Immature natural killer cell (primary cell): ENCODE measurements around the gene MGAM2. TPM values are rescaled to one million over a fixed set of nuclear protein-coding genes. Genes with fewer than 3 reads are reported as not detected.
A peak's percentile ranks its signal among the peaks of the same experiment; 100 is the strongest.
"Not testable (repeated sequence)": the region's sequence is repeated elsewhere in the genome, so short reads cannot be mapped to it uniquely, and the experiment has no call there.

ENCODE experiments used
- DNase-seq, 3 donors: peaks; one replicate each; pipeline ENCODE4 v3.0.0; 2022; ENCODE audit warnings: mixed read lengths in 1 of 3
- H3K27ac Mint-ChIP-seq, 6 donors: one replicate each; pipeline ENCODE4 v1.8.0; 2020; ENCODE audit warnings: mixed read lengths in 6 of 6, mild to moderate bottlenecking in 5 of 6, inconsistent platforms in 4 of 6, moderate library complexity in 3 of 6
- H3K27me3 Mint-ChIP-seq, 3 donors: one replicate each; pipeline ENCODE4 v1.8.0; 2020 to 2021; ENCODE audit warnings: low read depth in 3 of 3, mild to moderate bottlenecking in 3 of 3, mixed read lengths in 3 of 3, moderate library complexity in 3 of 3, inconsistent platforms in 1 of 3
- H3K36me3 Mint-ChIP-seq, 3 donors: one replicate each; pipeline ENCODE4 v1.8.0; 2020; ENCODE audit warnings: mixed read lengths in 3 of 3, inconsistent platforms in 2 of 3, mild to moderate bottlenecking in 2 of 3
- H3K4me1 Mint-ChIP-seq, 2 donors: one replicate each; pipeline ENCODE4 v1.8.0; 2020; ENCODE audit warnings: inconsistent platforms in 2 of 2, mild to moderate bottlenecking in 2 of 2, mixed read lengths in 2 of 2, moderate library complexity in 1 of 2
- H3K4me3 Mint-ChIP-seq, 5 donors: one replicate each; pipeline ENCODE4 v1.8.0; 2020; ENCODE audit warnings: mild to moderate bottlenecking in 5 of 5, mixed read lengths in 5 of 5, inconsistent platforms in 3 of 5, moderate library complexity in 3 of 5
- H3K9me3 Mint-ChIP-seq, 6 donors: one replicate each; pipeline ENCODE4 v1.8.0; 2020; ENCODE audit warnings: mild to moderate bottlenecking in 6 of 6, mixed read lengths in 6 of 6, inconsistent platforms in 4 of 6, moderate library complexity in 3 of 6
- polyA plus RNA-seq, 3 donors: library from polyadenylated mRNA; unstranded; fragments of 300-500 nt; fragmentation: Illumina TruSeq; gene quantifications; one replicate each; pipeline ENCODE4 v1.2.3, GENCODE V29; 2021

The MGAM2 gene
- under 1 TPM in 1 of 3 donors, not detected in 2; 0.10 TPM for polyA plus RNA-seq

DNA sequence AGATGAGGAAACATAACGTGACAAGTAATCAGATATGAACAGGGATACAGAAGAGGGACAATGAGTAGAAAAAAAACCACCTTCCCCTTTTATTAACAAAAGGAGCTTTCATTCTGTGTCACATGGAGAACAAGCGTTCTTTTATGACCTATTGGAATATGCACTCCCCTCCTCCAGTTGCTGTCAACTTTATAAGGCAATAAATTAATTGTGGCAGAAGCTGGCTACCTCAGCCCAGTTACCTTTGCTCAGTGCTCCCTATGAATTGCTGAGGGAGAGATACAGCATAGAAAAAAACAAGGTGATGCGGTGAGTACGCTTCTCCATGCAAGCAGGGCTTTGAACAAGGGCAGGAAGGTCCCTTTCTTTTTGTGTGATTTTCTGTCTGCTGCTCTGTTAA is at the start of gene MGAM2:
TSS of gene MGAM2 (plus strand) at position 220 of the 400 bp plus-strand sequence. CDS start 5,156 bp downstream, outside the sequence.
- H3K9me3 Mint-ChIP-seq = peaks cover 0 to 2% (median 0%) of the 10 kb centered on the region in 6 donors
- no peak within 1 kb of the TSS for H3K4me3 Mint-ChIP-seq
- no peaks in the 10 kb centered on the region for H3K36me3 Mint-ChIP-seq
- no peaks in the 10 kb centered on the region for H3K4me1 Mint-ChIP-seq
- DNase-seq = no peak
- H3K27me3 Mint-ChIP-seq = peaks cover 0 to 8% (median 5%) of the 10 kb centered on the region in 3 donors
- no peak within 1 kb of the TSS for H3K27ac Mint-ChIP-seq

DNA sequence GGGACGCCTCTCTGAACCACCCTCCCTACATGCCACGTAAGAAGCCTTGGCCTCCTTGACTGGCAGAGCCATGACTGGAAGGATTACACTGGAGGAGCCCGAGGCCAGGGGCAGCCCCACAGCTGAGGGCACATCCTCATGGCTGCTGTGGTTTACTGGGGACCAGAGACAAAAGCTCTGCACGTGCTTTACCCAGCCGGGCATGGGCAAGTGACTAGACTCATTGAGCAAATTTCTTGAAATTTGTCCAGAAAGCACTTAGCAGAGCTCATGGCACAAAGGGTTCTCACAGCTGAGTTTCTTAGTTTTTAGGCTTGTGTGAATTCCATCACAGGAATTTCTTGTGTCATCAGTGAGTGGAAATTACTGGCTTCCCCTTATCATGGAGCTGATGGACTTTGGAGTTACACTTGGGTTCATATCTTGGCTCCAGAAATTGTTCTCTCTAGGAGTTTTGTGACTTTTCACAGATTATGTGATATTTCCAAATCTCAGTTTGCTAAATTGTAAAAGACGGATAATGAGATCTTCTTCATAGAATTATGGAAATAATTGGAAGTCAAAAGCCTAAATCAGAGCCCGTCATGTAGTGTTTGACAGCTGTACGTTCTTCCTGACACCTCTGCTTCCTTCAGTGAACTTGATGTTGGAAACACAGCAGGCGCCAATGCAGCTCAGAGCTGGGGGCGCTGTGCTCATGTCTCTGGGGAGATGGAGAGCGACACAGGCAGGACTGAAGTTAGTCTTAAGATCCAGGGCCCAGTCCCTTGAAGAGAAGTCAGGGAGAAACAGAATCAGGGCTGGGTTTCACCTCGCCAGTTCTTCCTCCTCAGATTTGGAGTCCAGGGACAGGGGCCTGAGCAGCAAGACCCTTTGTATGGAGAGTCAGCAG is 47.7 kb upstream of the MGAM2 start:
- Mint-ChIP-seq H3K27ac (no peak overlapping the region), H3K4me3 (no peak overlapping the region), H3K9me3 (peaks cover 0 to 2% (median 0%) of the 10 kb centered on the region in 6 donors), H3K27me3 (peaks cover 0 to 4% (median 3%) of the 10 kb centered on the region in 3 donors), H3K4me1 (no peaks in the 10 kb centered on the region), H3K36me3 (peaks cover 0 to 28% (median 20%) of the 10 kb centered on the region in 3 donors)
- DNase-seq = no peak

DNA sequence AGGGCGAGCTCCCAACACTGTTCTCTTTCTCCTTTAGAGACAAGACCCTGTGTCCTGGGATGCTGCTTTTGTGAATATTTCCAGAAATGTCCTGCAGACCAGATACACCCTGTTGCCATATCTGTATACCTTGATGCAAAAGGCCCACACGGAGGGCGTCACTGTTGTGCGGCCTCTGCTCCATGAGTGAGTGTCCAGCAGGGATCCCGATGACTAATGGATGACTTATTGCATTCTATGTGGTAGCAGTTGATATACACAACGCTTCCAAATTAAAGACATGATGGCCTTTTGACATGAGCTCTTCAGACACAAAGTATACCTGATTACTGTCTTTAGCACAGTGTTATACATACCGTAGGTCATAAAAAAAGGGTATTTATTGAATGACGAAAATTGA is 45.0 kb upstream of the MGAM2 start:
- Mint-ChIP-seq H3K36me3 (peaks cover 0 to 16% (median 13%) of the 10 kb centered on the region in 3 donors), H3K9me3 (no peaks in the 10 kb centered on the region), H3K4me1 (no peaks in the 10 kb centered on the region), H3K4me3 (no peak overlapping the region), H3K27me3 (peaks cover 2 to 4% (median 3%) of the 10 kb centered on the region in 3 donors), H3K27ac (no peak overlapping the region)
- DNase-seq = no peak

DNA sequence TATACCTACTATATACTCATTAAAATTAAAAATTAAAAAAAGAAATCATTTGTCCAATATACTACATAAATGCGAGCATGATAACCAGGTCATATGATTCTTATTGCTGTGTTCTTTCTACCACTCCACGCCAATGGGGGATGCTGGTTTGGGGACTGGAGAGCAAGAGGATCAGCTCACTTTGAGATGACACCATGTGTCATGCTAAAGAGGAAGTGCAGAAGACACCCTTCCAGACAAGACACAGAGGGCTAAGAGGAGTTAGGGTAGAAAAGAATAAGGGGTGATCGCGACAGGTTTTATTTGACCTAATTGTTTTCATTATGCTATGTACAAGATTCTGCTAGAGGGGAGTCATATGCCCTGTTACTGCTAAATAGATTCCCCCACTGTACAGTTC is 33.8 kb upstream of the MGAM2 start:
- Mint-ChIP-seq H3K27me3 (peaks cover 0 to 8% (median 2%) of the 10 kb centered on the region in 3 donors), H3K36me3 (peaks cover 0 to 23% (median 9%) of the 10 kb centered on the region in 3 donors), H3K4me1 (no peaks in the 10 kb centered on the region), H3K9me3 (no peaks in the 10 kb centered on the region), H3K4me3 (no peak overlapping the region), H3K27ac (no peak overlapping the region)
- DNase-seq = no peak

DNA sequence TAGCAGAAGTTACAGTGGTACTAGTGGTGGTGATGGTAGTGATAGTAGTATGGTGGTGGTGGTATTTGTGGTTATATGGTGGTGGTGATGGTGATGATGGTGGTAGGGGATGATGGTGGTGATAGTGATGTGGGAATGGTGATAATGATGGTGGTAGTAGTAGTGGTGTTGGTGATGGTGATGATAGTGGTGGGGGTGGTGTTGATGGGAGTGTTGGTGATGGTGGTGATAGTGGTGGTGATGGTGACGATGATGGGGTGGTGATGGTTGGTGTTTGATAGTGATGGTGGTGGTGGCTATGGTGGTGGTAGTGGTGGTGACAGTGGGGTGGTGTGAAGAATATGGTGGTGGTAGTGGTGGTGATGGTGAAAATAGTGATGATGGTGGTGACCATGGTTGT is 27.9 kb upstream of the MGAM2 start:
- Mint-ChIP-seq H3K4me3 (no peak overlapping the region), H3K4me1 (no peaks in the 10 kb centered on the region), H3K27me3 (peaks cover 2 to 9% (median 6%) of the 10 kb centered on the region in 3 donors), H3K9me3 (peaks cover 0 to 1% (median 0%) of the 10 kb centered on the region in 6 donors), H3K36me3 (peaks cover 0 to 15% (median 6%) of the 10 kb centered on the region in 3 donors), H3K27ac (peak overlapping the region in 4 of 6 donors; percentile 1 to 70 (median 28))
- DNase-seq = no peak

DNA sequence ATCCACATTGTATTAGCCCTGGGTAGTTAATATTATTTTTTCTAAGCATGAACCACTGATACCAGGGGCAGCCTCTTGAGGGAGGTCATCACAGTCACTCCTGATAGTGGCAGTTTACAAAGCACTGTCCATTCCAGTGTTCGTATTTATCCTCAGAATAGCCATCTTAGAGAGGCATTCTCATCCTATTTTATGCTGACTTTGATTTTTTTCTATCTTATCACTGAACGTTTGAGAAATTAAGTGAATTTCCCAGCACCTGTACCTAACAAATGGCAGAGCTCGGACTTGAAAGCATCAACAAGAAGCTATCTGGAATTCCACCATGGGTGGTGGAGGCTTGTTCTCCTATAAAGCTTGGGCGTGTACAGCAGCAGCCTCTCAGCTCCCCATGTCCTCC is 26.1 kb upstream of the MGAM2 start:
- no peaks in the 10 kb centered on the region for H3K4me1 Mint-ChIP-seq
- peaks cover 0 to 1% (median 0%) of the 10 kb centered on the region in 6 donors for H3K9me3 Mint-ChIP-seq
- H3K36me3 Mint-ChIP-seq = peaks cover 0 to 9% (median 6%) of the 10 kb centered on the region in 3 donors
- H3K27ac Mint-ChIP-seq = no peak overlapping the region
- no peak for DNase-seq
- H3K4me3 Mint-ChIP-seq = no peak overlapping the region
- peaks cover 2 to 9% (median 6%) of the 10 kb centered on the region in 3 donors for H3K27me3 Mint-ChIP-seq

DNA sequence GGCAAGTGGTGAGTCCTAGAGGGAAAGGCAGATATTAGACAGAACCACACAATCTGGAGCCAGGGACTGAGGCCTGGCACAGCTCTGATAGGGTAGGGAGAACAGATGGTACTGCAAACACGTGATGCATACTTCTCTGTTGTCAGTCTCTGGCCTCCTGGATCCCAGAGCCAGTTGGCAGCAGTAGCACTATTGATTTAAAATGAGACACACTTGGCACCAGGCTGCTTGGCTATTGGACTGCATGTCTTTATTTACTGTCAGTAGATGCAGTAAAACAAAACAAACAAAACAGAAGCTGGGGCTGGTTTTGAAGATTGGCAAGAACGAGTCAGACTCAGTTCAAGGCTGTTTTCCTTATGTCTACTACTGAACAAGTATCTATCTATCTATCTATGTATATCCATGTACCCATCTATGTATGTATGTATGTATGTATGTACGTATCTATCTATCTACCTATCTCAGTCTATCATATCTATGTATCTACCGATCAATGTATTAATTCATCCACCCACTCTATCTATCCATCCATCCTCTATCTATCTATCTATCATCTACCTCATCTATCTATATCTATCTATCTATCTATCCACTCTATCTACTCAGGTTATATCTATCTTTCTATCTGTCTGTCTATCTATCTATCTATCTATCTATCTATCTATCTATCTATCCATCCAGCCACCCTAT is 23.4 kb upstream of the MGAM2 start:
- DNase-seq = no peak
- peaks cover 0 to 6% (median 4%) of the 10 kb centered on the region in 3 donors for H3K27me3 Mint-ChIP-seq
- H3K27ac Mint-ChIP-seq = no peak overlapping the region
- H3K9me3 Mint-ChIP-seq = peaks cover 0 to 1% (median 0%) of the 10 kb centered on the region in 6 donors
- H3K4me1 Mint-ChIP-seq = no peaks in the 10 kb centered on the region
- peaks cover 0 to 3% (median 0%) of the 10 kb centered on the region in 3 donors for H3K36me3 Mint-ChIP-seq
- H3K4me3 Mint-ChIP-seq = no peak overlapping the region

DNA sequence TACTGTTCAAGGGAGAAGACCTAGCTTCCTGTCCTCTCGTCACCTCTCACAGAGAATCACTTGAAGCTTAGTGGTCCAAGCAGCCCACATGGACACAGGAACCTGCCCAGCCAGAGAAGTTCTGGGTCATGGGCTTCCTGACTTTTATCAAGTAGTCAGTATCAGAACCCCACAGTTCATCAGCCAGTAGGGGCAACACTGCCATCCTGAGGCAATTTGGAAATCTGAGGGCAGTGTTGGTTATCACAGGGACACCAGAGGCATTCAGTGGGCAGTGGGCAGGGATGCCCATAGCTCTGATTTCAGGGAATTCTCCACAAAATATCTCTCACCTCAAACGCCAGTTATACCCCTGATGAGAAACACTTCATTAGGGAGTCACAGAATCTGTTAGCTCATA is 22.5 kb upstream of the MGAM2 start:
- Mint-ChIP-seq H3K9me3 (peaks cover 0 to 1% (median 0%) of the 10 kb centered on the region in 6 donors), H3K4me3 (no peak overlapping the region), H3K27ac (no peak overlapping the region), H3K36me3 (peaks cover 0 to 3% (median 0%) of the 10 kb centered on the region in 3 donors), H3K27me3 (peaks cover 0 to 2% (median 1%) of the 10 kb centered on the region in 3 donors), H3K4me1 (no peaks in the 10 kb centered on the region)
- DNase-seq = no peak

DNA sequence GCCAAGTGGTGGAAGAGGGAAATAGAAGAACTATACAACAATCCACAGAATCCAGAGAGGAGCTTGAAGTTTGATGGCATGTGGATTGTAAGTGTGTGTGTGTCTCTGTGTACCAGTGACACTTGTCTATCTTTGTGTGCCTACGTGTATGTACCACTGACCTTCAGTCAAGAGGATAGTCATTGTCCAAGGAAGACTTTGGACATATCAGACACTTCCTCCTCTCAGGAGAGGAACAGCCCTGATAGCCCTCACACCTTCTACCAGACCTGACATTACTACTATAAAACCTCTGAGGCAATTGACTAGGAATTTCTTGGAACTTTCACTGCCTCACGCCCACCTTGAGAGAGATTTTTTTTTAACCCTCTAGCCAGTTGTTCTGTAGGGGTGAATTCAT is 19.6 kb upstream of the MGAM2 start:
- no peak for DNase-seq
- Mint-ChIP-seq H3K4me1 (no peaks in the 10 kb centered on the region), H3K27me3 (peaks cover 0 to 5% (median 2%) of the 10 kb centered on the region in 3 donors), H3K4me3 (no peak overlapping the region), H3K27ac (no peak overlapping the region), H3K36me3 (peaks cover 0 to 13% (median 0%) of the 10 kb centered on the region in 3 donors), H3K9me3 (peaks cover 0 to 1% (median 0%) of the 10 kb centered on the region in 6 donors)

DNA sequence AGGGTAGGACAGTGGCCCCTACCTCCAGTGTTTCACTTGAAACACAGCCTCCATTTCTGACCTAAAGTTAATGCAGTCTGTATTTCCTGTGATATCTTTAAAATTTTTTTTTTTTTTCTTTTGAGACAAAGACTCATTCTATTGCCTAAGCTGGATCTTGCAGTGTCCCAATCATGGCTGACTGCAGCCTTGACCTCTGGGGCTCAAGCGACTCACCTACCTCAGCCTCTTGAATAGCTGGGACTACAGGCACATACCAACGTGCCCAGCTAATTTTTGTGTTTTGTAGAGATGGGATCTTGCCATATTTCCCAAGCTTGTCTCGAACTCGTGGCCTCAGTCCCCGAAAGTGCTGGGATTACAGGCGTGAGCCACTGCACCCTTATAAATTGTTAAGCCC is 16.7 kb upstream of the MGAM2 start:
- H3K4me3 Mint-ChIP-seq = no peak overlapping the region
- DNase-seq = no peak
- H3K36me3 Mint-ChIP-seq = peaks cover 0 to 17% (median 0%) of the 10 kb centered on the region in 3 donors
- H3K4me1 Mint-ChIP-seq = peaks cover 15 to 27% of the 10 kb centered on the region in 2 donors
- H3K9me3 Mint-ChIP-seq = peaks cover 0 to 2% (median 0%) of the 10 kb centered on the region in 6 donors
- H3K27me3 Mint-ChIP-seq = peaks cover 0 to 4% (median 4%) of the 10 kb centered on the region in 3 donors
- H3K27ac Mint-ChIP-seq = no peak overlapping the region

DNA sequence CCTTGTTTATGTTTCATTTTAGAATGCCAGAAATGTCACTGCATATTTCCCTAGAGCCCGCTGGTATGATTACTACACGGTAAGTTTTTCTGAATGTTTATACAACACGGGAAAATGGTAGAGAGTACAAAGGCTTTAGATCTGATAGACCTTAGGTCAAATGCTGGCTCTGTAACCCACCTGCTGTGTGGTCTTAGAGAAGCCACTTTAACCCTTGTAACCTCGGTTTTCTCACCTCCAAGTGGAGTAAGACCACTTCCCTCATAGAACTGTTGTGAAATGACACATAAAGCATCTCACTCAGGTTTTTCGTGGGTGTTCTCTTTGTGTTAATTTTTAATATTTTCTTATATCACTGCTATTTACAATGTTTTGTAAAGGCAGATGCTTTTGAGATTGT is 13.9 kb upstream of the MGAM2 start:
- Mint-ChIP-seq H3K4me1 (peaks cover 22 to 36% of the 10 kb centered on the region in 2 donors), H3K27ac (peak overlapping the region in 1 of 6 donors; percentile 37), H3K36me3 (peaks cover 0 to 24% (median 0%) of the 10 kb centered on the region in 3 donors), H3K9me3 (peaks cover 0 to 2% (median 0%) of the 10 kb centered on the region in 6 donors), H3K4me3 (peak overlapping the region in 3 of 5 donors; percentile 1 to 62 (median 5)), H3K27me3 (peaks cover 2 to 4% (median 4%) of the 10 kb centered on the region in 3 donors)
- peak in 2 of 3 donors; percentile 6 to 29 for DNase-seq

DNA sequence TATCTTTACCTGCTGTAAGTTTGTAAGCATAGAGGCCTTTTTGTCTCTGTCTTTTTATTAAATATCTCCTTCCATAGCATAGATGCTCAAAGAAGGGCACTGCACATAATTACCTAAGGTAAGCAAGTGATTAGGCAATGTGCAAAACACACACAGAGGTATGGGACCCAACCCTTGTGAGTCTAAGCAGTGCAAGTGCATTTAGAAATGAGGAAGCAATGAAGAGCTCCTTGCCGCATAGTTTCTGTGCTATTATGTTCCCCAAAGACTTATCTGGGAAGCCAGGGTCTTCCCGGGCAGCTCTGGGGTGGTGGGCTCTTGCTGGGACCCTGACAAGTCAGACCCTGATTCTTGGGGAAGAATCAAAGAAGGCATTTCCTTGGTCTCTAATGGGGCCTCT is 13.5 kb upstream of the MGAM2 start:
- Mint-ChIP-seq H3K4me1 (peaks cover 22 to 40% of the 10 kb centered on the region in 2 donors), H3K4me3 (peak overlapping the region in 2 of 5 donors; percentile 21 to 62), H3K36me3 (peaks cover 0 to 28% (median 0%) of the 10 kb centered on the region in 3 donors), H3K27me3 (peaks cover 2 to 4% (median 4%) of the 10 kb centered on the region in 3 donors), H3K27ac (no peak overlapping the region), H3K9me3 (peaks cover 0 to 2% (median 0%) of the 10 kb centered on the region in 6 donors)
- no peak for DNase-seq

DNA sequence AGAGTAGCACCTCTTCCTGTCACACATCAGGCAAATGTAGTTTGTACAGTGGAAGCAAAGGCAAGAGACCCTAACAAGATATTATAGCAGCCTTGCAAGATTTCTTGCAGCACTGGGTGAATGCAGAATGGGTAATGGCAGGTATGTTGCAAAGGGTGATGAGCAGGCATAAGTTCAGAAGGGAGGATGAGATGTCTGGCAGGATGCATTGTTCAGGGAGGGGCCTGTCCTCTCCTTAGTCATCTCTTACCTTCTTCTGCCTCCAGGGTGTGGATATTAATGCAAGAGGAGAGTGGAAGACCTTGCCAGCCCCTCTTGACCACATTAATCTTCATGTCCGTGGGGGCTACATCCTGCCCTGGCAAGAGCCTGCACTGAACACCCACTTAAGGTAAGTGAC is 12.2 kb upstream of the MGAM2 start:
- not testable (repeated sequence) for H3K9me3 Mint-ChIP-seq, H3K27me3 Mint-ChIP-seq, H3K4me3 Mint-ChIP-seq, DNase-seq, H3K27ac Mint-ChIP-seq
- Mint-ChIP-seq H3K4me1 (peaks cover 23 to 40% of the 10 kb centered on the region in 2 donors), H3K36me3 (peaks cover 0 to 32% (median 4%) of the 10 kb centered on the region in 3 donors)
